SK-N-MC (cell line): ENCODE results near the gene ABCB8.
"Not testable (repeated sequence)": the region's sequence is repeated elsewhere in the genome, so short reads cannot be mapped to it uniquely, and the experiment has no call there.

ENCODE experiments used
- DNase-seq: peaks from one replicate; pipeline ENCODE4 v3.0.0-alpha.2; 2011; ENCODE audit warnings: low read depth, low spot score
- H3K27ac ChIP-seq: fragments of 200-600 bp; sonication (generic); 2 replicates; pipeline ENCODE4 v1.5.1; 2016; ENCODE audit warnings: mixed run types
- H3K36me3 ChIP-seq: fragments of 200-600 bp; sonication (generic); 2 replicates; pipeline ENCODE4 v1.6.1; 2017; ENCODE audit warnings: antibody characterized with exemption, low read length, mixed read lengths; ENCODE audit not compliant: insufficient read depth
- H3K4me3 ChIP-seq: fragments of 200-600 bp; sonication (generic); 2 replicates; pipeline ENCODE4 v1.5.1; 2016
- H3K9ac ChIP-seq: fragments of 200-600 bp; sonication (generic); 2 replicates; pipeline ENCODE4 v1.8.0; 2017; ENCODE audit warnings: mixed run types, mixed read lengths; ENCODE audit not compliant: insufficient read length
- H3K9me3 ChIP-seq: fragments of 200-600 bp; sonication (generic); 2 replicates; pipeline ENCODE4 v1.6.1; 2017; ENCODE audit warnings: low read depth, mild to moderate bottlenecking, antibody characterized with exemption, low read length, moderate library complexity, mixed read lengths
- EZH2 ChIP-seq: fragments of 200-600 bp; sonication (generic); IDR thresholded peaks from one replicate; pipeline ENCODE4 v1.6.1; 2017; ENCODE audit warnings: antibody characterized with exemption
- FOXP2 ChIP-seq: optimal IDR thresholded peaks from 2 replicates; pipeline ENCODE3; 2011; ENCODE audit warnings: mild to moderate bottlenecking, moderate library complexity; ENCODE audit not compliant: insufficient read depth; ENCODE audit errors: extremely low read length, control extremely low read depth
- POLR2AphosphoS5 ChIP-seq: IDR thresholded peaks from 2 replicates; pipeline ENCODE4 v1.6.1; 2012; ENCODE audit warnings: mild to moderate bottlenecking, low read depth, low read length, borderline replicate concordance

Gene ABCB8

GRCh38 chr7:151034312-151035025 is 6.2 kb downstream of the ABCB8 start:
- no peak for TF ChIP-seq FOXP2
- TF ChIP-seq POLR2AphosphoS5: no peak
- no peak for TF ChIP-seq EZH2
- no peak overlapping the region for H3K27ac ChIP-seq
- no peak for DNase-seq
- no peaks in the 10 kb centered on the region for H3K9me3 ChIP-seq
- H3K36me3 ChIP-seq: peaks cover 11% of the 10 kb centered on the region; the same call in 1 of the 2 replicates
- H3K9ac ChIP-seq: no peak overlapping the region
- no peak overlapping the region for H3K4me3 ChIP-seq

DNA sequence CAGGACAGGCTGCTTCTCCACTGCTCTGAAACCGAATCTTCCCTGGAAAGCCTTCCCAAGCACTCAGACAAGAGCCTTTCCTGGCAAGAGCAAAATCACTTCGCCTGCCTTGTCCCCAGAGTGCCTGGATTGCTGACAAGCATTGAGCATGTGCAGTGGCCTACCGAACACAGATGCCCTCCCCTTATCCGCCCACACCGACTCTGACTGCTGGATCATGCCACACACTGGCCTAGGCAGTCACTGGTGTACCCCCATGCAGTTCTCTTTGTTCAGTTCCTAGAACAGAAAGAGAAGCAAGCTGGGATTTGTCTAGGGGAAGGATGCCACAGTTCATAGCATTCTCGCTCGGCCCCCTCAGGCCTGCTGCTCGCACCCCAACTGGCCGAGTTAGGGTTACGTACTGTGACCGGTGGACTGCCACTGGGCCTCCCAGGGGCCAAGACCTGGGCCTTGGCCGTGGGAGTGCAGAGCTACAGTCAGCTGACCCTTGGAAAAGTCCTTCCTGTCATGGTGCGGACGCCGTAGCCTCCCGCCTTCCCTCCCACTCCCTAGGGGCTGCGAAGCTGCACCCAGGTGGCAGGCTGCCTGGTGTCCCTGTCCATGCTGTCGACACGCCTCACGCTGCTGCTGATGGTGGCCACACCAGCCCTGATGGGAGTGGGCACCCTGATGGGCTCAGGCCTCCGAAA is 6.9 kb downstream of the ABCB8 start:
- no peak overlapping the region for H3K9ac ChIP-seq
- no peak for DNase-seq
- no peak overlapping the region for H3K4me3 ChIP-seq
- no peak overlapping the region for H3K27ac ChIP-seq
- H3K36me3 ChIP-seq: peaks cover 11% of the 10 kb centered on the region; the same call in 1 of the 2 replicates
- H3K9me3 ChIP-seq: no peaks in the 10 kb centered on the region
- no peak for TF ChIP-seq FOXP2
- no peak for TF ChIP-seq EZH2
- TF ChIP-seq POLR2AphosphoS5: no peak

DNA sequence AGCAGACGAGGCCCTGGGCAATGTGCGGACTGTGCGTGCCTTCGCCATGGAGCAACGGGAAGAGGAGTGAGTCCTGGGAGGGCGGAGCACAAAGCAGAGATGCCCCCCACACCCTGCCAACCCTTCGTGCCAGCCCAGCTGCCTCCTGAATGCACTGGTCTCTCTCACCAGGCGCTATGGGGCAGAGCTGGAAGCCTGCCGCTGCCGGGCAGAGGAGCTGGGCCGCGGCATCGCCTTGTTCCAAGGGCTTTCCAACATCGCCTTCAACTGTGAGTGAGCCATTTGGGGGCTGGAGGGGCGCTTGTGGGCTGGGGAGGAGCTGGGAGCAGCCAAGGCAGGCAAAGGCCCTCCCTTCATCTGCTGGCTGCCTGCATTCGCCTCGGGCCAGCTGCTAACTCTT is 7.7 kb downstream of the ABCB8 start:
- TF ChIP-seq POLR2AphosphoS5 (no peak), EZH2 (no peak), FOXP2 (no peak)
- Histone ChIP-seq H3K9me3 (no peaks in the 10 kb centered on the region), H3K4me3 (no peak overlapping the region), H3K36me3 (peaks cover 11% of the 10 kb centered on the region; the same call in 1 of the 2 replicates), H3K9ac (no peak overlapping the region), H3K27ac (no peak overlapping the region)
- DNase-seq: no peak

GRCh38 chr7:151038951-151039849 is 10.9 kb downstream of the ABCB8 start:
- Histone ChIP-seq H3K36me3 (peaks cover 11% of the 10 kb centered on the region; the same call in 1 of the 2 replicates), H3K9ac (peak overlapping the region; percentile 3), H3K27ac (0 out of 2 replicates have a peak overlapping the region, but pooled peaks have one; percentile 31), H3K9me3 (no peaks in the 10 kb centered on the region), H3K4me3 (no peak overlapping the region)
- no peak for DNase-seq
- TF ChIP-seq FOXP2 (no peak), POLR2AphosphoS5 (no peak; the same call in 1 of the 2 replicates), EZH2 (no peak)

DNA sequence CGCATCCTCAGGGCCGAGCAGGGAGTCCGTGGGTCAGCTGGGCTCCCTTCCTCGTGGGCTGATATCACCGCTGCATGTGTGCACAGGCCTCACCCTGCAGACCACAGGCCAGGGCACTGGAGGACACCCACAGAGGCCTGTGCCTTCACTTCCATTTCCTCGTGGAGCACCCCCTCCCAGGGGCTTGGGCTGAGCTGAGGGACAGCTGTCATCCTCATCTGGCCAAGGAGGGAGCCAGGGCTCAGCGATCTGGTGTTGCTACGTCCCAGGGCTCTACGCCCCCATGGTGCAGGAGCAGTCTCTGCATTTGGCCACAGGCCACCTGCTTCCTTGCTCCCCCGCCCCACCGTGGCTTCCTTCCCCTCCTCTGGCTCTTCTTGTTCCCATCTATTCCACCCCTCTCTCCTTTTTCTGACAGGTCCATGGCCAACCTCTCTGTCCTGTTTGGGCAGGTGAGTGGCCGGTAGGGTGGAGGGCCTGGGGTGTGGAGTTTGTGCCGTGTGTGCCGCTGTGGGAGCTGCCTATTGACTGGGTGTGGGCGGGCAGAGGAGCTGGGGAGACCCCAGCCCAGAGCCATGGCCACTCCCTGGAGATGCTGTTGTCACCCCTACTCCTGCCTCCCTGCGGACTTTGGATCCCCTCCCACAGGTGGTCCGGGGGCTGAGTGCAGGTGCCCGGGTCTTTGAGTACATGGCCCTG is 11.7 kb downstream of the ABCB8 start:
- no peak for DNase-seq
- Histone ChIP-seq H3K9me3 (no peaks in the 10 kb centered on the region), H3K36me3 (peaks cover 3% of the 10 kb centered on the region; the same call in 1 of the 2 replicates), H3K9ac (no peak overlapping the region), H3K4me3 (no peak overlapping the region), H3K27ac (no peak overlapping the region)
- TF ChIP-seq EZH2 (no peak), FOXP2 (no peak), POLR2AphosphoS5 (no peak)

- H3K36me3 ChIP-seq: no peaks in the 10 kb centered on the region; the same call in 1 of the 2 replicates
- DNase-seq: no peak
- no peak overlapping the region for H3K27ac ChIP-seq
- H3K9me3 ChIP-seq: no peaks in the 10 kb centered on the region
- no peak overlapping the region for H3K4me3 ChIP-seq
- TF ChIP-seq POLR2AphosphoS5 (no peak), FOXP2 (no peak), EZH2 (no peak)
- H3K9ac ChIP-seq: no peak overlapping the region
Observed at GRCh38 chr7:151040616-151041375, 12.5 kb downstream of the ABCB8 start.

DNA sequence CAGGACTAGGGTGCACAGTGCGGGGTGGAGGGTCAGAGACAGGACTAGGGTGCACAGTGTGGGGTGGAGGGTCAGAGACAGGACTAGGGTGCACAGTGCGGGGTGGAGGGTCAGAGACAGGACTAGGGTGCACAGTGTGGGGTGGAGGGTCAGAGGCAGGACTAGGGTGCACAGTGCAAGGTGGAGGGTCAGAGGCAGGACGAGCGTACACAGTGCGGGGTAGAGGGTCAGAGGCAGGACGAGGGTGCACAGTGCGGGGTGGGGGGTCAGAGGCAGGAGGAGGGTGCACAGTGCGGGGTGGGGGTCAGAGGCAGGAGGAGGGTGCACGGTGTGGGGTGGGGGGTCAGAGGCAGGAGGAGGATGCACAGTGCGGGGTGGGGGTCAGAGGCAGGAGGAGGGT is 15.2 kb downstream of the ABCB8 start:
- H3K36me3 ChIP-seq, H3K9me3 ChIP-seq, H3K4me3 ChIP-seq, H3K27ac ChIP-seq, DNase-seq, H3K9ac ChIP-seq: not testable (repeated sequence)
